ENCODE results near the gene CLEC16A.

The CLEC16A gene

DNA sequence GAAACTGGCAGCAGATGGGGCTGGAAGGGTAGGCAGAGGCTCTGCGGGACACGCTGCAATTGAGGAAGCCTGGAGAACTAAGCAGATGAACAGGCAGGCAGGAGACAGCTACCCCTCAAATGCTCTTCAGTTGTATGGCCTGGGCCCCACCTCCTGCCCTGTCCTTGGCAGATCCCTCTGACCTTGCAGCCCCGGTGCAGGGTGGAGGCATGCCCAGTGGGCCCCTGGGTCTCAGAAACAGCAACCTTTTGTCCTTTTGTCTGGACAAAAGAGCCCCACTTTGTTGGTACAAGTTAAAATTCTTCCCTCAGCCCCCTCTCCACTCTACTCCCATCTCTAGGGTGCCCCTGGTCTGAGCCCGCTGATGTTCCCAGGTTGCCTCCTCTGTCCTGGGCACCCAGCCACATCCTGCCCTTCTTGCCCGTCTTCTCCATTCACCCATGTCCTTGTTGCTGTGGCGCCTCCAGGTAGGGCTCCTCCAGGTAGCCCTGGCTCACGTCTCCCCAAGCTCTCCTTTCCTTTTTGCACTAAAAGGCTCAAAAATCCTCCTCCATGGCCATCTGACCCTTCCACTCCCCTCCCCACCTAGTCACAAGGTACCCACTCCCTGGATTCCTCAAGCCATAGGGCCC is 136.8 kb downstream of the CLEC16A start:
- no peak for DNase-seq

DNA sequence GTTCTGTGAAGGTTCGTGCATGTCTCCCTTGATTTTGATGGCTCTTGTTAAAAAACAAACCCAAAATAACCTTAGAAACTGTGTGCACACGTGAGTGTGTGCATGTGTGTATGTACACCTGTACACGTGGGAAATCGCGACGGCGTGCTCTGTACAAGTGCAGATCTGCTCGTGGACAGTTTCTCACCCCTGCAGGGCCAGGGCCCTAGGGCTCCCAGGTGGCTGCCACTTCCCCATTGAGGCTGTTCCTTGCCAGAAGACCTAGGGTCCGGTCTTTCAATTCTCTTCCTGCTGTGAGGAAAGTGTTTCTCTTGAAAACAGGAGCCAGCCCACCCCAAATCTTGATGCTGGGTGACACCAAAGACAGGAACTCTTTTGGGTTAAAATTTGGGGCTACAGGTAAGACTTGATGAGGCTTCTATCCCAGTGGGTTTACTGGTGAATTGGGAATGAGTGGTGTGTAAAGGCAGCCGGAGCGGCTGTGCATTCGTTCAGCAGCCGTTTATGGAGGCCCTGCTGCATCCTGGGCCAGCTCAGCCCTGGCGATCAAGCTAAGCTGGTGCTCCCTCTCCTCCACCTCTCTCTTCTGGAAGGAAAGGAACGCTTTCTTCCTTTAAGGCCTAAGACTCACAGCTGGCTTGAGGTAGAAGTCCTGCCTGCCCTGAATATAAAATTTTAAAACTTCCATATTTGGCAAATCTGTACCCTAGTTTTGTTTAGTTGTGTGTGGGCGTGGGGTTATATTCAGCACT is 137.9 kb downstream of the CLEC16A start:
- DNase-seq = no peak

DNA sequence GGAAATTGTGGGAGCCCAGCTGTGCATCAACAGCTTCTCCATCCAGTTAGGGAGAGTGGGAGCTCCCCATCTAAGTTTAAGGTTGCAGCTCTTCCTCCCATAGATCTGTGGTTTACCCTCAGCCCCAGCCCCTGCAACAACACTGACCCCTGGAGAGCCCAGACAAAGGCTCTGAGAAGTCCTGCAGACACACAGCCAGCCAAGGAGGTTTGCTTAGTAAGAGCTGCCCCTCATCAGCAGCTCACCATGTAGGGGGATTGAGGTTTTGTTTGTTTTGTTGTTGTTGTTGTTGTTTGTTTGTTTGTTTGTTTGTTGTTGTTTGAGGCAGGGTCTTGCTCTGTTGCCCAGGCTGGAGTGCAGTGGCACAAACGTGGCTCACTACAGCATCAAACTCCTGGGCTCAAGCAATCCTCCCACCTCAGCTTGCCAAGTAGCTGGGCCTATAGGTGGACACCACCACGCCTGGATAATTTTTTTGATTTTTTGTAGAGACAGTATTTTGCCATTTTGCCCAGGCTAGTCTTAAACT is 138.6 kb downstream of the CLEC16A start:
- no peak for DNase-seq

DNA sequence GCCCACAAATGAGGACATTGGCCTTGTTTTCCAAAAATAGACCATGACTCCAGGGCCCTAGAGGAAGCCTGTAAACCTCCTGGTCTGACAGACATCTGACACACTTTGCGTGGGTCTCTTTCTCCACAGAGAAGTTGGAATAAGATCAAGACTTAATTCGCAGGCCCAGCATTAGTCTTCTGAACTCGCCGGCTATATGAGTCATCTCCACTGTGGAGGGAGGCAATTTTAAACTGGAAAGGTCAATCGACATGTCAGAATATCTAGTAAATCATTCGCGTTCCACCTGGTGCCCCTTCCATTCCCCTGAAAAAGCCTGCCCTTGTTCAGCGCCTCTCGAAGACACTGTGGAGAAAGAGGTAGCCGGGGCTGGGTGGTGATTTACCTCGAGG is 140.1 kb downstream of the CLEC16A start:
- no peak for DNase-seq

DNA sequence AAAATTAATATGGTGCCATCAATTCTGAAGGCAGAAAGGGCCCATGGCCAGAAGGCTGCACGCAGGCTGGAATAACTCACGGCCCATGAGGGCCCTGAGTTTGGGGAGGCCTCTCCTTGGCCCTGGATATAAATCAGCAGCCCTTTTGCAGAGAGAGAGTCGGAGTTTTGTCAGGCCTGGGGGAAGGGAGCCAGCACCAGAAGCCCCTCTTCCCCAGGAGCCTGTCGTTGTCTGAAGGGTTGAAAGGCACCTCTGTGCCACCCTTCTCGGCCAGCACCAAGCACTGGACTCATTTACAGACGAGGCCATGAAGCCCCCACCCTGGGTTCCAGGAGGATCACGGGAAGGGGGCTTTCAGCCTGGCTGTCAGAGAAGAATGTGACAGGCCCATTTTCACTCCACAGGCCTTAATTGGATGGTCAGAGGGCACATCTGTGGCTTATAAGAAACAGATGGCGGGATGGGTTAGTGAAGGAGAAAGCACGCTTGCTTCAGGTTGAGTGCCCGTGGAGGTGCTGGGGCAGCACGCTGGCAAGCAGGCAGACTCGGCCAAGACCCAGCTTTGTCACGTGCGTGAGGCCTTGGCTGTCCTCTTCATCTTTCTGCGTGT is 140.6 kb downstream of the CLEC16A start:
- no peak for DNase-seq

DNA sequence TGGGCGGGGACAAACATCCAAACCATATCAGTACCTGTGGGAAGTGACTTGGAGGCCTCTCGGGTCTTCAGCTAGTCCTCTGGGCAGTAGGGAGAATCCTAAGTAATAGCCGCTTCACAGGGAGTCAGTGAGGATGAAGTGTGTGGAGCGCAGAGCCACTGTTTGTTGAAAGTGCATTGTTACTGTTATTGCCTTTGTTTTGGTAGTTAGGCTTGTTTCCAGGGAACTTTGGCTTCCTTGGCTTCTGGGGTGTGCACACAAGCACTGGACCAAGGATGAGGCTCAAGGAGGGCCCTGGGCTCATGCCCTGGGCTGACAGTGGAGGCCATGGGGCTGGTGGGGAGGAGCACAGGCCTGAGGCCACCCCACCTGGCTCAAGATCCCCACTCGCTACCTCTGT is 141.6 kb downstream of the CLEC16A start:
- no peak for DNase-seq

DNA sequence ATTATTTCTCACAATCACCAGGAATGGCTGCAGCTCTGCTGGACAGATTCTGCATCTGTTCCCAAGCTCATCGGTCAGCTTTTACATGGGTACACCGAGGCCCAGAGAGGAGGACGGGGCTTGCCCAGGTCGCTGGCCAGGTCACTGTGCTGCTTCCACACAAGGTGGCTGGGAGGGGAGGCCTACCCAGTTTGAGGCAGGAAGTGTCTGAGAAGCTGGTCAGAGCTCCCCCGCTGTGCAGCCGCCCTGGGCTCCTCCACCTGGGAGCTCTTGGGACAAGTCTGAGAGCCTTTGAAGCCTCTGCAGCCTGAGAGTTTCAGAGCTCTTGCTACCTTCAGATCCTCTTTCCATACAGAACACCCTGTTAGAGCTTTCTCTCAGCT is 143.3 kb downstream of the CLEC16A start:
- DNase-seq = no peak

DNA sequence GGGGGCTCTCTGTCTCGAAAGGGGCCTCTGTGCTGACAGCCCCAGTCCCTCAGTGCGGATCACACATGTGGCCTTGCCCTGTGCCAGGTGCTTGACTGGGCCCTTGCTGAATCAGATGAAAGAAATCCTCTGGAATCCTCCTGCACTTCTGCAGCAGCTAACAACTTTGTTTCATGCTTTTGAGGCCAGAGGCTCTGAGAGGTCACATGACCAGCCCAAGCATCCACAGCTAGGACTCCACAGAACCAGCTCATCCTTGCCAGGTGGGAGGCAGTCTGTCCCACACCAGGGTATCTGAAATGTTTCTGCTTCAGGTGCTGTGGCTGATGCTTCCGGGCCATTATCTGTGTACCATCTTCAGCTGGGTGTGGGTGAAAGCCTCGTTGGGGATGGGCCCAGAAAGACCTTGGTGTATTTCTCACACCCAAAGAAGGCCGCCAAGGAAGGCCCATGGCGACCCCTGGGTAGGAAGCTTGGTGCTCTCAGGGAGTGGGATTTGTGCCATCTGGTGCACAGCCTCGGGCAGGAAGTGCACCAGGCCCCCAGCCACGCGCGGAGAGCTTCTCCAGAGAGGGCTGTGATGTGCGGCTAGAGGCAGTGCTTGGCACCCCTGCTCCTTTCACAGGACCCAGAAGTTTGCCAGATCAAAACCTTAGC is 143.8 kb downstream of the CLEC16A start:
- no peak for DNase-seq

DNA sequence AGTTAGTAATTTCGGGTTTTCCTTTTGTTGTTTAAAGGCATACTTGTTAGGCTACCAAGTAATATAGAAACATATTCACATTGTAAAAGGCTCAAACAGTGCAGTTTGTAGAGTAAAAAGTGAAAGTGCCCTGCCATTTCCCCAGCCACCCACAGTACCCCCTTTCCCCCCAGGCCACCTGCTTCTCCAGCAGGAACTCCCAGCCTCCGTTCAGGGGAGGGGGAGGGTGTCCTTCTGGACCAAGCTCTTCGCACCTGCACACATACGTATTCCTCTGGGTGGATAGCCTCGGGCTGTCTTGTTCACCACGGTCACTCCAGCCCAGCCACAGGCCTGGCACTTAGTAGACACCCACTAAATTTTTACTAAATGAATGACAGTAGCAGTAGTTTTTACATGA is 144.5 kb downstream of the CLEC16A start:
- DNase-seq = no peak

DNA sequence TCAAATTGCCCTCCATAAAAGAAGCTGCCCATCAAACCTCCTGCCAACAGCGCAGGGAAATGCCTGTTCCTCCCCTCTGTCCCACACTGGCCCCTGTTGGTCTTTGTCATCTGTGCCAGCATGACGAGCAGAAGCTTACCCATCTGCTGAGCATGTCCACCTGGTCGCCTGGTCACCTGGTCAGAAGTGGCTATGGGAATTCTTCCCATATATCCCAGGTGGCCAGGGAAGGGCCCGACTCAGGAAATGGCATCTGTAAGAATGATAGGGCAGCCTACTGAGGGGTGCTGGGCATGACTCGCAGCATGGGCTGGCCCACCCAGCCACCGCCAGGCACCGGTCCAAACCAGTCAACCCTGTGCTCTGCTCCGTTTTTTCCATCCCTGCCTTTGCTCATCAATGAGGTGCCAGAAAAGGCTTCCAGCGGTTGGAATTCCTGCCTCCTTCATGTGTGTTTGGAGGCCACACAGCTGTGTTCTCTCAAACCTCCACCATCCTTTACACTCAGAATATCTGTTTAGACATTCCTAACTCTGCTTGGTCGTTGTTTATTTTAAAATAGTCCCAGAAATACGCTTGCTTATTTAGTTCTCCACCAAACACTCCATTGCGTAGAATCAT is 145.2 kb downstream of the CLEC16A start:
- no peak for DNase-seq

DNA sequence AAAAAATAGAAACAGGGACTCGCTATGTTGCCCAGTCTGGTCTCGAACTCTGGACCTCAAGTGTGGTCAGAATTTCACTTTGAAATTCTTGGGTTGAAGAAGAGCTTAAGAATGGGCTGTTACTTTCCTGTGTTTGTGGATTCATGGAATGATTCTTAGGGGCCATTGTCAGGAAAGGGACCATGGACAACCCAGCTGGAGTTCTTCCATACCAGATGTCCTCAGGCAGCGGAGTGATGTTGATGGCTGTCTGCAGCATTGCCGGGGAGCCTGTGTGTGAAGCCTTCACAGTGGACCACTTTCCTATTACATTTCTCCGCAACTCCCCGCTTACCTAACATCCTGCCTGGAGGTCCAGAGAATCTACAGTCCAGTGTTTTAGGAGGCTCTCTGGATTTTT is 145.9 kb downstream of the CLEC16A start:
- DNase-seq = no peak

DNA sequence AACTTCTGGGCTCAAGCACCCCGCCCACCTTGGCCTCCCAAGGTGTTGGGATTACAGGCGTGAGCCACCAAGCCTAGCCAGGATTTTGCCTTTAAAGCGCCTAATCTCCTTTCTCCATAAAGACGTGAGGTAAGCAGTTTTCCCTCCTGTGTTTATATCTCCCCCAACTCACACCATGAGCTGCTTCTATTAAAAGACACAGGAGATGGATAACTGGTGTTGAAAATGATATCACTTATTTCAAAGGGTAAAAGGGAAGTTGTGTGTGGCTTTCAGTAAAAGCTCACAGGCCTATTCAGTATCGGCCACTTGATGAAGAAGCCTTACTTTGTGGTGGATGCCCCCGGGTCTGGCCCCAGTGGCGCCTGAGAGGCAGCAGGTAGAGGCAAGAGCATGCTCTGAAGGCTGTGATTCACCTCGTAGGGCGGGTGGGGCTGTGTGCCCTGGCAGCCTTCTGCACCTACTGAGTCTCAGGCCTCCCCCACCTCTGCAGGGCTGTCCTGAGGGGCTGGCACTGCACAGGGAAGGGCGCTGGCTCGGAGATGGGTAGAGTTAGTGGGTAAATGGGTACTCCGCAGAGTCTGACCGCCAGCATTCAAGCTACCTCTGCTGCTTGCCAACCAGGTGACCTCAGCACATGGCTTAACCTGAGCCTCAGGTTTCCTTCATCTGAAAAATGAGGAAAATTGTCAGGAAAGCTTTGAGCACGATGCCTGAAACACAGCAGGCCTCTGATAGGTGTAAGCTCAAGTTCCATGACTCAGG is 146.8 kb downstream of the CLEC16A start:
- no peak for DNase-seq

DNA sequence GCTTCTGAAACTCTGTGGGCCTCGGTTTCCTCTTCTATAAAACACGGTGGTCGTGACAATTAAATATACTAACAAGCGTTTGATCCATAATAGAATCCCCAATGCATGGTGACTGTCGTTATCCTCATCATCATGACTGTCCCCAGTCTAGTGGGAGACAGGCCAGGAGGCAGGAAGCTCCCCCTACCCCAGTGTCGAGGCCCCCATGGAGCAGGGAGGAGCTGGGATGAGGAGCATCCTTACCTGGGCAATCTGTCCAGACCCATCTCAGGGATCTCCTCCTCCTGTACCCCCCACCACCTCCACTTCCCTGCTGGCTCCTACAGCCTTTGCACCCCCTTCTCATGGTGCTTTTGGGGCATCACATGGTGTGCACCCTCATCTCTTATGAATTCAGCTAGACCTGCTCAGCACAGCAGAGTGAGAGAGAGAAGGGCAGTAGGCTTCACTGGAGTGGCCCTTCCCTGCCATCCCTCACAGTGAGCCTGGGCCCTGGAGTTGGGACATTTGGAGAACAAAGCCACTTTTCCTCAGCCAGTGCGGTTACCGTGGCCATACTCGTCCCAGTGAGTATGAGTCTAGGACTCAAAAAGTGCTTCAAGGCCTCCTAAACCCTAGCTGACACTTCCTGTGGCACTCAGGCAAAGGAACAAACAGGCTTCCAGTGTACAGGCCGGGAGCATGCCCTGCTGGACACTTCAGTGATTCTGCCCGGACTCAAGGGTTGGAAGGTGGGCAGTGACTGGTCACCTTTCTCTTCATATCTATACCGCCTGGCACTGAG is 148.6 kb downstream of the CLEC16A start:
- no peak for DNase-seq

DNA sequence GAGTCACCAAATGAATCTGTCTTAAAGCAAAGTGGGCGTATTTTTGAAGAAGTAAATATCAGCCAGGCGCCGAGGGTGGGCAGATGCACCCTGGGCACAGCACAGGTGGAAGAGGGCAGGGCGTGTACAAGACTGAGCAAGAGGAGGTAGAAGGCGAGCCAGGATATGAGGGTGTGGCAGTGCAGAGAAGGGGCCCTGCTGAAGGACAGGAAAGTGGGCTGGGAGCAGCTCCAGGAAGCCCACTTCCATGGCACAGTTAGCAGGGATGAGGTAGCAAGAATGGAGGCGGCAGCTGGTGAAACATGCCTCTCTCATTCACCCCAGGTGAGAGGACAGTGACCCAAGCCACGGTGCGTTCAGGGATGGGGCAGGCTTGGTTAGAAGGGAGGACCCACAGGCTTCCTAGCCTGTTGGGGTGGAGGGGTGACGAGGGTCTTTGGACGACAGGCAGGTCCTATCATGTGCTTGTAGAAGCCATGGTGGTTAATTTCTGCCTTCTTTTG is 149.3 kb downstream of the CLEC16A start:
- DNase-seq = no peak

DNA sequence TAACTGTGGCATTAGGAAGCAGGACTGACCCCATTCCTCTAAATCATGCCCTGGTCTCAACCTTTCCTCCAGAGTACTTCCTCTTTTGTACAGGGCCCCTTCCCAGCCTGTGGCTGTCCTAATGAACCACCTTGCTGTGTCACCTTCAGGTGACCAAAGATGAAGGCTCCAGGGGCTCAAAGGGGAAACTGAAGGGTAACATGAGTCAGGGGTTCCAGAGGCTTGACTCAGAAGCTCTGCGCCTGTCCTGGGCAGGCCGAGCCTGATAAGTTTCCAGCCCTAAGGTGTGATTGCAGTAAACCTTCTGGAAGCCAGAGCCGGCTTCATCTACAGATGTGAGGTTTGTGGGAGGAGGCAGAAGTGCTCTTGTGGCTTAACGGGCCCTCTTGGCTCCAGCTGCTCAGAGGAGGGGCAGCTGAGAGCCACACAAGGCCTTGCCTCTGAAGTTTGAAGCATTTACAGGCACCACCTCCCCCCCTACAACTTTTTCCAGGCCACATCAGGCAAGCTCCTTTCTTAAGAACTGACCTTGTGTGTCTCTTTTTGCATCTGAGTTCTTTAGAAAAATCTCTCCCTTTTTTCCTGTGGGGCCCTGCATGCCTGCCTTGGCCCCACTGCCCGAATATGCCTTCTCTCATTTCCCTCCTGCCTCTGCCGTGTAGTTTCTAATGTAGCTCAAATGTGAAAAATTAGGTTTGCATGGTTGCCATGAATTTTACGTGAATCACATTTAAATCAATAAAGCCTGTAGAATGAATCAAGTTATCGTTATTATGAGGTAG is 149.9 kb downstream of the CLEC16A start:
- DNase-seq = no peak

DNA sequence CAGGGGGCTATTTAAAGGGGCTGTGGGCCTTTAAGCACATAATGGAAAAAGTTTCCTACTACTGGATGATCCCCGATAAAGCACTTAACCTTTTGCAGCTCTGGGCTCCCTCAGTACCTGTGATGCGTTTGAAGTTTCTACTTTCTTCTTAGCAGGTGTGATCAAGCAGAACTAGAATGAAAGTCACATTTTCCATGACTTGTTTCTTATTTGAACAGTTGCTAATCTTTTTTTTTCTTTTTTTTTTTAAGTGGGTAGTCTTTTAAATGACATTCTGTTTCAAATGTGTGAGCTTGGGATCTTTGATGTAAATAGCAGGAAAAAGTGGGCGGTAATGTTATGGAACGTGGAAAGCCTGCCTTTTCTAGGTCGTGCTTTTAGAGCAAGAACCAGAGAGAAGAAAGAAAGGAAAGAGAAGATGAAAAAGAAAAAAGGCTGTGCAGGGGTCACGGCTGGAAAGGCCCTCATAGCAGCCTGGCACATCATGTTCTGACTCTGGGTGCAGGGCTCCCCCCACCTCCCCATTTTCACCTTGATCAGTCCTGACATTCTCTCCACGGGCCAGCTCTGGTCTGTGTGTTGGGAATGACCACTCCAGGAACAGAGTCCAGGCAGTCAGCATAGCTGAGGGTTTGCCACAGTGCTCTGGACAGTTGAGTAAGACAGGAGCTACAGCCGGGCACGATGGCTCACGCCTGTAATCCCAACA is 150.6 kb downstream of the CLEC16A start:
- no peak for DNase-seq

DNA sequence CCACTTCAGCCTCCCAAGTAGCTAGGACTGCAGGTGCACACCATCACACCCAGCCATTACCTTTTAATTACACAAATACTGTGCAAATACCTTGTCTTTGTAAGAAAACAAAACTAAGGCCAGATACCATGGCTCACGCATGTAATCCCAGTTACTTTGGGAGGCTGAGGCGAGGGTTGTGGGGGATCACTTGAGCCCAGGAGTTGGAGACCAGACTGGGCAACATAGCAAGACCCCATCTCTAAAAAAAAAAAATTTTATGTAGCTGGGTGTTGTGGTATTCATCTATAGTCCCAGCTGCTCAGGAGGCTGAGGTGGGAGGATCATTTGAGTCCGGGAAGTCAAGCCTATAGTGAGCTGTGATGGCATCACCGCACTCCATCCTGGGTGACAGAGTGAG is 151.6 kb downstream of the CLEC16A start:
- no peak for DNase-seq

DNA sequence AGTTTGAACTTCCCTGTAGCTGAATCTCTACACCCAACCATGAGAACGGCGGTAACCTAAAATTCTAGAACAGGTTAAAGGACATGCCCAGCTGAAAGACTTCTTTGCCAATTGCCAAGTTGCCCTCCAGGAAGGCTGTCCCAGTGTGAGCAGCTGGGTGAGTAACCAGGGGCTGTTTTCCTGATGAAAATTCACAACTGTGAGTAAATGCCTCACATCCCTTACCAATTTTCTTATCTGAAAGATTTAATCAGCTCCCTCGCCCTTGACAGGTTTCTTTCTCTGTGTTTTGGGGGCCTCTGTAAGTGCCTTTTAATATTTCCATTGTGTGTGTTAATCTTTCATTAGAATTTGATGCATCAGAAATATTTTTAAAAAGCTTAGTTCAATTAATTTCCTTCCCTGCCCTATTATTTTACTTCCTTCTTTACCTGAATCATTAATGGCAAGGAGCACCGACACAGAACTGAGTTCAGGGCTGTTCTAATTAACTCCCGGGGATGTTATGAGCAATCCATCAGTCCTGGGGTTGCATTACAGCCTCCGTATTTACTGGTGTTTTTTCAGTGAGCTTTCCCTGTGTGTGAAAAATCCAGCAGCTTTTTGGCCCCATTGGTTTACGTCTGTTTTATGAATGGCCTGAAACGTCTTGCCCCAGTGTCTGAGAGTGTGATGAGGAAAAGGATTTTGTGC is 152.9 kb downstream of the CLEC16A start:
- DNase-seq = no peak

All from hypothalamus (tissue), 51 donors.